GM10847 (cell line): ENCODE measurements around the gene CLGN.

ENCODE experiments used
- POLR2A ChIP-seq: IDR thresholded peaks from 2 replicates; pipeline ENCODE4 v1.6.1; 2011; ENCODE audit not compliant: insufficient read length; ENCODE audit errors: extremely low read depth

The CLGN gene, protein sequence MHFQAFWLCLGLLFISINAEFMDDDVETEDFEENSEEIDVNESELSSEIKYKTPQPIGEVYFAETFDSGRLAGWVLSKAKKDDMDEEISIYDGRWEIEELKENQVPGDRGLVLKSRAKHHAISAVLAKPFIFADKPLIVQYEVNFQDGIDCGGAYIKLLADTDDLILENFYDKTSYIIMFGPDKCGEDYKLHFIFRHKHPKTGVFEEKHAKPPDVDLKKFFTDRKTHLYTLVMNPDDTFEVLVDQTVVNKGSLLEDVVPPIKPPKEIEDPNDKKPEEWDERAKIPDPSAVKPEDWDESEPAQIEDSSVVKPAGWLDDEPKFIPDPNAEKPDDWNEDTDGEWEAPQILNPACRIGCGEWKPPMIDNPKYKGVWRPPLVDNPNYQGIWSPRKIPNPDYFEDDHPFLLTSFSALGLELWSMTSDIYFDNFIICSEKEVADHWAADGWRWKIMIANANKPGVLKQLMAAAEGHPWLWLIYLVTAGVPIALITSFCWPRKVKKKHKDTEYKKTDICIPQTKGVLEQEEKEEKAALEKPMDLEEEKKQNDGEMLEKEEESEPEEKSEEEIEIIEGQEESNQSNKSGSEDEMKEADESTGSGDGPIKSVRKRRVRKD

GRCh38 chr4:140427106-140427918, at the start of gene CLGN:
CLGN (minus strand) TSS chr4:140427648; CDS start chr4:140413078, 14,570 bp downstream.
- no peak for TF ChIP-seq POLR2A

DNA sequence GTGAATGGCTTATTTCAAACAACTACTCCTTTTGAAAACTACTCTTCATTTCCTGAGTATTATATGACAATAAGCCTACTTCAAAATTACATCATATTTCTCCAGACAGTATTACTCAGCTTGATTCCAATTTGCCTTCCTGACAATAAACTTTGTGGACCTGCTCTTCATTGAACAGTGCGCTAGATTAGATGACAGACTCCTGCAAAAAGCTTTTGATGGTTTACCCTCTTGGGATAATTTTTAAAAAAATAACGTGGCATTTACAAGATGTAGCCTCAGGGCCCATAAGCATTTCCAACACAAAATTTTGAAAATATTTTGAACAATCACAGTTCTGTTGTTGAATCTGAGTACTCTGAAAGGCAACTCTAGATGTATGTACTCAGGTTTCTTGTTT, 44.7 kb upstream of the CLGN start:
- no peak for TF ChIP-seq POLR2A

DNA sequence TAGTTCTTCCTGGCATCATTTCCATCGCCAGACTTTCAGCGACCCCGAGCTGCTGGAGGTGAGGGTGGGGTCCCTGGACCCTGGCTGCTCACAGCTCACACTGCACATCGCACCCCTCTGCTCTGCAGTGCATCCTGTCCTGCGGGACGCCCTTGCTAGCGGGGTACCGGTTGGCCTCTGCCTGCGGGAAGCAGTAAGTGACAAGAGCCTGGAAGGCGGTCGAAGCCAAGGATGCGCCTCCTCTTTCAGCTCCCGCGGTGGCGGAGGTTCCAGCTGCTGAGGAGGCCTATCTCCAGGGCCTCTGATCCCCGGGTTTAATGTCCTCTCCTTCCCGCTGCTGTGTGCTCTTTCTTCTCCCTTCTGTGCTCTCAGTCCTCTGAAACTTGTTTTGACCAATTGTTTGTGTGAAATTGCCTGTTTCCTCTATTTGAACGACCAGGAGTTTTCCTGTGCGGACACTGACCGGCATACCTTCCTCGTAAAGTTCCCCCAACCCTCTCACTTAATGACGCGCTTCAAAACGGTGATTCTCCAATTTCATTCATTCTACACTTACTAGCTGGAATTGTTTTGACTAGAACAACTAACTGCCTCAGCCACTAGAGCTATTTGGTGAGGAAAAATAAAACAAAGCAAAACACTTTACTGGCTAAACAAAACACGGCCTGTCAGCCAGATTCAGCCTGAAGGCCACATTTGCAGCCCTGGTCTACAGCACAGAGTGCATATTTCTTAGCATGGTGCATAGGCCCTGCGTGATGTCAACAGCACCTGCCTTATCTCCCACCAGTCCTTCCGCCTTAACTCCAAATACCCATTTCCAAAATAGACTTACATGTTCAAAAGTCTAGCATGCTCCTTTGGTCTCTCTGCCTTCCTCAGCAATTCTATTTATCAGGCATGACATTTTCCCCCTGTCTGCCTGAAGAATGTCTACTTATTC, 42.6 kb upstream of the CLGN start:
- no peak for TF ChIP-seq POLR2A

DNA sequence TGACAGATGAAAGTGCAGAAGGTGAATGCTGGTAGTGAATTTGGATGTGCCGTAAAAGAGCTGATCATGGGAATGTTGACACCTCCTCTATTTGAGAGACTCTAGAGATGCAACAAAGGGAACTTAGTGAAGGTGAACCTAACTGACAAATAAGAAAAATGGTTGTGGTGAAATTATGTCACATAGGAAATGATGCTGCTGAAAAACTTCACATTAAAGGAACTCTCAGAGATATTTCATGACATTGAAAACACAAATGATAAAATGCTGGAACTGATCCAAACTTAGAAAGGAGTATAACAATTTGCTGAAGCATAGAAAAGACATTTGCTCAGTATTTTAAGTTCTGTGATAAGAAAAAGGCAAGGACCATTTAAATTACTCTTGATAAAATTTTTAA, 38.7 kb upstream of the CLGN start:
- no peak for TF ChIP-seq POLR2A

DNA sequence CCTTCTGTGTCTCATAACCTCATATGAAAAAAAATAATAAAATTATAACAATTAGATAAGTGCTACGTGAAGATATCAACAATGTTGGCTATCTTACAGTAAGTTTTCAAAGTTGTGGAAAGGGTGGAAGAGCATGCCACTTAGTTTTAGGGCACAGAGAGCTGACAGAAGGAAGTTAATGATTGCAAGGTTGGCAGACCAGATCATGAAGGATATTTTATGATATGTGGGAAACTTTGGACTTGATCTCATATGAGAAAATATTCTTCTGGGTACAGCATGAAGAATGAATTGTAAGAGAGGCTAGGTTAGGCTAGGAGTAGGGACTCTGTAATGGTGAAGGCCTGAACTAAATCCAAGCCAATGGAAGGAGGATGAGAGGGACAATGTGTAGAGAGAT, 36.2 kb upstream of the CLGN start:
- no peak for TF ChIP-seq POLR2A

DNA sequence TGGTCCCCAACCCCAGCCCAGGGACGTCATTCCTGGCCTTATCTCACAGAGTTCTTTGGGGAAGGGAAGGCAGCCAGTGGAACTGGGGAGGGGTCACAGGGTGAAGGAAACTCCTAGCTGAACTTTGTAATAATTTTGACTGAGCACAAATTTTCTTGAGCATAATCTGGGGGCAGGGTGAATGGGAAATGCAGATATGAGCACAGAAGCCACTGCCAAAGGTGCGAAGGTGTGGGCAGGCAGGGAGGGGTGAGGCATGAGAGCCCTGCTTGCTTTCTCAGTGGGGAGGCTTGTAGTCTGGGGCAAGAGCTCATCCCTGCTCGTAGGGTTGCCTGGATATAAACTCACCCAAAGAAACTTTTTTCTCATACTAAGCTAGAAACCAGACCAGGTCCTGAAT, 35.7 kb upstream of the CLGN start:
- TF ChIP-seq POLR2A: no peak

DNA sequence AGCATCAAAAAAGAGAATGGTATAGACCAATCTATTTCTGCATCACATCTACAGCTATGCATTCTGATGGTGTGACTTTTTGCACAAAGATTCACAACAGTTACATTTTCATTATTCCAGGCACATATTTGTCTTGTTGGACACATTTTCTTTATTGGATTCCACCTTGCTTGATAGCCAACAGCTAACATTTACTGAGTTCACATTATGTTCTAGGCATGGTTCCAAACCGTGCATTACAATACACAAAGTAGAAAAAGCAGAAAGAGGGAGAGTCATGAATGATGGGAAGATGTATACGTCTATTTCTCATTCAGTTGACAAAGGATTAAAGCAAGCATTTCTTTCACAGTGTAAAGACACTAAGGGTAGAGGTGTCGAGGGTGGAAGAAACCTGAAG, 22.9 kb upstream of the CLGN start:
- TF ChIP-seq POLR2A: no peak

- no peak for TF ChIP-seq POLR2A
Measured at GRCh38 chr4:140448830-140449229, 21.4 kb upstream of the CLGN start.

GRCh38 chr4:140448162-140448561, 20.7 kb upstream of the CLGN start:
- TF ChIP-seq POLR2A: no peak

- no peak for TF ChIP-seq POLR2A
Measured at GRCh38 chr4:140439644-140440142, 12.2 kb upstream of the CLGN start.

DNA sequence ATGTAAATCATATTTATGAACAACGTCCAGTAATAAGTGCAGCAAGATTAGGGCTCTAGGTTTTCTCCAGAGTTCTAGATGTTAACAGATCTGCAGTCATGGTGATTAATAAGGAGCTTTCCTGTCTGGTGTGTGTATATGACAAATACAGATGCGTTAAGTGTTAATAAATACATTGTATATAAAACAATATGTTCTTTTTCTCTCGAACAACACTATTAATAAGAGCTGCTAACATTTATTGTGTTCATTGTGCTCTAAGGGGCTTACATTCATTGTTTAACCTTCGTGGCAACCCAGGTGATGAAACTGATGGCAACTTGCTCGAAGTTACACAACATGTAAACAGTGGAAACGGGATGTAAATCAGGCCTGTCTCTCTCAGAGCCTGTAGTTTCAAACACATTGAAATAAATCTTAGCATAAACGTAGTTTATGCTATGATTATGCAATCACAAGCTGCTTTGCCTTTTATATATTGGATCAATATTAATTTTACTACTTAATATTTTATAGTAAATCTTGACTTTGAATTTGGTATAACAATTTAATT, 547 bp upstream of the CLGN start:
- TF ChIP-seq POLR2A: no peak

DNA sequence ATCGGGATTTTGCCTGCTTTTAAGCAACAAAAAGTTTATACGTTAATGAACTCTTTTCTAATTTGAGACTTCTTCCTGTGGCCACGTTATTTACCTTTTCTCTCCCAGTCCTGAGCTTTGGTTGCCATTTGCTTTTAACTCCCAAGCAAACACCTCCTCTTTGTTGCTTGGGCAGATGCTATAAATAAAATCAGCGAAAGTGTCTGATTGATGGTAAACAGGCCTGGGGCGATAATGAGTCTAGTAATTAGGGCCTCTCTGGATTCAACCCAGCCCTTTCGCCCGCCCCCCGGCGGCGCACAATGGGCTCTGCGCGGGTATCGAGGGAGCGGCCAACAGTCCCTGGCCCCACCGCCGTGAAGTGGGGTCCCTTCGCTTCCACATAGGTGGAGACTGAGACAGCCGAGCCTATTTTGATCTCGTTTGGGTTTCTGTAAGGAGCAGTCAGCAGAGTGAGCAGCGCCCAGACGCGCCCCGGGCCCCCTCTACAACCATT, 790 bp downstream of the CLGN start:
- TF ChIP-seq POLR2A: no peak

DNA sequence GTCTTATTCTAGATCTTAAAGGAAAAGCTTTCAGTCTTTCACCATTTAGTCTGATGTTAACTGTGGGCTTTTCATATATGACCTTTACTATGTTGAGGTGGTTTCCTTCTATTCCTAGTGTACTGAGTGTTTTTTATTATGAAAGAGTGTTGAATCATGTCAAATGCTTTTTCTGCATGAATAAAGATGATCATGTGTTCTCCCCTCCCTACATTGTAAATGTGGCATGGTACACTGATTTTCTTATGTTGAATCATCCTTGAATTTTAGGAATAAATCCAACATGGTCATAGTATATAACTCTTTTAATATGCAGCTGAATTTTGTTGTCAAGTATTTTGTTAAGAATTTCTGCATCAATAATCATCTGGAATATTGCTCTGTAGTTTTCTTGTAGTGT, 4.3 kb downstream of the CLGN start:
- TF ChIP-seq POLR2A: no peak

DNA sequence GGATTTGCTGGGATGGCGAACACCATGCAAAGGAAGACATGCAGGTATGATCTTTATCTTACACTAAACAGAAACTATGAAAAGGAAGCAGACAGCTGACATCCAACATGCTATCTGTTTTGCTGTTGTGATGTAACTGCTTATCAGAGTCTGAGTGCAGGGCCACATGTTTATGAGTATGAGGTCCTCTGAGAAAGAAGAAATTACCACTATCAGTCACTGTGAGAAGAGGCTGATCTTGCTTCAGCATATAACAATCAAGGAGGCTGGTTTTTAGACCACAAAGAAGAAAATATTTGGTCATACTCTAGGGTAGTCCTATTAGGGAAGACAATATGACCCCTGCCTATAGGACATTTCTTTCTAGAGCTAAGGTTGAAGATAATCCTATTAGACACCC, 18.5 kb downstream of the CLGN start:
- no peak for TF ChIP-seq POLR2A
